Common myeloid progenitor, CD34-positive (primary cell): ENCODE data around the gene LIPN. TPM values are rescaled to one million over a fixed set of nuclear protein-coding genes. Genes with fewer than 3 reads are reported as not detected.

Experiments used
- CTCF ChIA-PET: fragments of 350-600 bp; sonication (Branson Sonifier 250); formaldehyde crosslinking; loops from one replicate; lab custom pipeline; 2021; ENCODE audit warnings: antibody characterized with exemption; lab: Charles Lee
- POLR2A ChIA-PET: fragments of 350-600 bp; sonication (Branson Sonifier 250); formaldehyde crosslinking; loops from one replicate; lab custom pipeline; 2021; ENCODE audit warnings: antibody characterized with exemption; lab: Charles Lee
- DNase-seq, 3 donors: peaks; one replicate each; pipeline versions ENCODE4 v3.0.0 to v3.0.0-alpha.2; 2013
- H3K27ac ChIP-seq, 2 experiments: 1 replicate in 1 of 2; 2 replicates in 1 of 2; pipeline ENCODE4 v1.7.0; 2013; ENCODE audit warnings: inconsistent platforms in 2 of 2, low read length in 2 of 2, mild to moderate bottlenecking in 2 of 2, low read depth in 1 of 2, moderate library complexity in 1 of 2; ENCODE audit not compliant: severe bottlenecking in 2 of 2, insufficient read depth in 1 of 2, poor library complexity in 1 of 2
- H3K27me3 ChIP-seq, 5 experiments: replicated peaks in 2 of 5; 1 replicate in 3 of 5; 2 replicates in 2 of 5; pipeline versions ENCODE4 v1.6.1 to v1.7.0; 2013; ENCODE audit warnings: low read length in 4 of 5, mild to moderate bottlenecking in 2 of 5, moderate library complexity in 2 of 5, inconsistent platforms in 1 of 5; ENCODE audit not compliant: insufficient read depth in 5 of 5, control insufficient read depth in 4 of 5
- H3K36me3 ChIP-seq, 4 experiments: 1 replicate in 2 of 4; 2 replicates in 2 of 4; pipeline versions ENCODE4 v1.6.1 to v1.7.0; 2013; ENCODE audit warnings: low read length in 3 of 4, control low read depth in 1 of 4, mild to moderate bottlenecking in 1 of 4; ENCODE audit not compliant: control insufficient read depth in 4 of 4, insufficient read depth in 4 of 4
- H3K4me1 ChIP-seq, 4 experiments: 1 replicate in 3 of 4; 2 replicates in 1 of 4; pipeline versions ENCODE4 v1.6.1 to v1.7.1; 2013; ENCODE audit warnings: low read length in 3 of 4, mild to moderate bottlenecking in 3 of 4, control low read depth in 1 of 4, inconsistent platforms in 1 of 4, moderate library complexity in 1 of 4; ENCODE audit not compliant: control insufficient read depth in 4 of 4, insufficient read depth in 4 of 4; ENCODE audit errors: control extremely low read depth in 1 of 4
- H3K4me3 ChIP-seq, 7 experiments: 1 replicate in 4 of 7; 2 replicates in 3 of 7; pipeline versions ENCODE4 v1.5.1 to v1.7.0; 2013; ENCODE audit warnings: mild to moderate bottlenecking in 7 of 7, low read length in 6 of 7, moderate library complexity in 6 of 7, inconsistent platforms in 2 of 7, low read depth in 2 of 7, control low read depth in 1 of 7; ENCODE audit not compliant: insufficient read depth in 4 of 7, control insufficient read depth in 1 of 7; ENCODE audit errors: extremely low read depth in 1 of 7
- H3K9me3 ChIP-seq, 5 experiments: 1 replicate in 4 of 5; 2 replicates in 1 of 5; pipeline versions ENCODE4 v1.6.1 to v1.7.1; 2013; ENCODE audit warnings: low read length in 4 of 5, mild to moderate bottlenecking in 2 of 5, inconsistent platforms in 1 of 5, low read depth in 1 of 5, moderate library complexity in 1 of 5; ENCODE audit not compliant: control insufficient read depth in 4 of 5, insufficient read depth in 2 of 5; ENCODE audit errors: control extremely low read depth in 1 of 5
- WGBS: methylation state at CpG from one replicate; pipeline ENCODE4 v1.1.5; 2013; ENCODE audit not compliant: insufficient coverage; 5-methylcytosine and 5-hydroxymethylcytosine counted together
- polyA plus RNA-seq: library from polyadenylated mRNA; unstranded; fragments of 120-200 nt; gene quantifications from one replicate; pipeline ENCODE4 v1.2.1, GENCODE V29; 2013

LIPN gene
- 0.13 TPM for polyA plus RNA-seq

GRCh38 chr10:88759366-88760101 lies at the start of gene LIPN:
LIPN (plus strand) TSS chr10:88760020; CDS start chr10:88761406, 1,386 bp downstream.
- peaks cover 0 to 4% (median 2%) of the 10 kb centered on the region in 4 experiments for H3K4me1 ChIP-seq
- H3K27ac ChIP-seq, result no peak within 1 kb of the TSS
- no peaks in the 10 kb centered on the region for H3K27me3 ChIP-seq
- CTCF ChIA-PET, result interaction anchor here (0.9 to 1.1 kb wide), 2 partner anchors 30 to 50 kb away, joined by 3 read pairs; no protein-coding TSS in a partner anchor
- WGBS, result 76% methylated on average over 6 of the region's 7 CpGs
- H3K36me3 ChIP-seq, result no peaks in the 10 kb centered on the region
- POLR2A ChIA-PET, result no interaction called here
- H3K4me3 ChIP-seq, result no peak within 1 kb of the TSS
- H3K9me3 ChIP-seq, result no peaks in the 10 kb centered on the region
- DNase-seq, result peak in 2 of 3 donors; percentile 57 to 65

- CTCF ChIA-PET, result no interaction called here
- POLR2A ChIA-PET, result no interaction called here
These were observed 44.3 kb upstream of the LIPN start for GRCh38 chr10:88715517-88715916.

GRCh38 chr10:88721392-88721791 lies 38.4 kb upstream of the LIPN start:
- CTCF ChIA-PET, result interaction anchor here (1.0 kb wide), 1 partner anchor 12 kb away, joined by 3 read pairs; no protein-coding TSS in a partner anchor

More at GRCh38 chr10:88715517-88715916, 44.3 kb upstream of the LIPN start:
- DNase-seq, result no peak
- Histone ChIP-seq H3K4me1 (no peaks in the 10 kb centered on the region), H3K27me3 (no peaks in the 10 kb centered on the region), H3K9me3 (no peaks in the 10 kb centered on the region), H3K4me3 (no peak overlapping the region), H3K36me3 (no peaks in the 10 kb centered on the region), H3K27ac (no peak overlapping the region)
- WGBS, result no CpG with 5 or more reads among the region's 1 CpG

GRCh38 chr10:88725798-88726197 lies 34.0 kb upstream of the LIPN start:
- H3K27ac ChIP-seq, result peak overlapping the region in 1 of 2 experiments; percentile 51
- H3K9me3 ChIP-seq, result no peaks in the 10 kb centered on the region
- no peaks in the 10 kb centered on the region for H3K27me3 ChIP-seq
- ChIA-PET CTCF (interaction anchor here (0.6 to 1.7 kb wide), 4 partner anchors 9 to 98 kb away, joined by 3 to 7 read pairs (median 4); no protein-coding TSS in a partner anchor), POLR2A (no interaction called here)
- no peaks in the 10 kb centered on the region for H3K36me3 ChIP-seq
- H3K4me1 ChIP-seq, result peaks cover 4 to 25% (median 14%) of the 10 kb centered on the region in 4 experiments
- 0% methylated on average over 1 of the region's 1 CpG for WGBS
- peak overlapping the region in 3 of 7 experiments; percentile 1 to 39 (median 33) for H3K4me3 ChIP-seq
- DNase-seq, result peak; percentile 44 to 79 (median 66)

More at GRCh38 chr10:88721392-88721791, 38.4 kb upstream of the LIPN start:
- POLR2A ChIA-PET, result no interaction called here
- Histone ChIP-seq H3K36me3 (no peaks in the 10 kb centered on the region), H3K4me1 (peaks cover 4 to 16% (median 11%) of the 10 kb centered on the region in 4 experiments), H3K27ac (no peak overlapping the region), H3K27me3 (no peaks in the 10 kb centered on the region), H3K9me3 (no peaks in the 10 kb centered on the region), H3K4me3 (no peak overlapping the region)
- 100% methylated on average over 1 of the region's 4 CpGs for WGBS
- no peak for DNase-seq

- CTCF ChIA-PET, result interaction anchor here (0.6 to 2.7 kb wide), 9 partner anchors 10 to 205 kb away, joined by 3 to 10 read pairs (median 3); partner anchors contain the start of gene LIPK
- WGBS, result 93% methylated on average over 30 of the region's 30 CpGs
- H3K4me1 ChIP-seq, result peaks cover 4 to 33% (median 19%) of the 10 kb centered on the region in 4 experiments
- no peak overlapping the region for H3K4me3 ChIP-seq
- H3K9me3 ChIP-seq, result no peaks in the 10 kb centered on the region
- peak in 2 of 3 donors; percentile 29 to 37 for DNase-seq
- H3K27ac ChIP-seq, result no peak overlapping the region
- H3K27me3 ChIP-seq, result no peaks in the 10 kb centered on the region
- no peaks in the 10 kb centered on the region for H3K36me3 ChIP-seq
- POLR2A ChIA-PET, result no interaction called here
These were observed 31.6 kb upstream of the LIPN start for GRCh38 chr10:88728107-88728763.

GRCh38 chr10:88730864-88731263 lies 29.0 kb upstream of the LIPN start:
- H3K4me1 ChIP-seq, result peaks cover 0 to 23% (median 15%) of the 10 kb centered on the region in 4 experiments
- H3K27me3 ChIP-seq, result no peaks in the 10 kb centered on the region
- ChIA-PET POLR2A (no interaction called here), CTCF (interaction anchor here (2.1 kb wide), 1 partner anchor 12 kb away, joined by 5 read pairs; no protein-coding TSS in a partner anchor)
- peak overlapping the region in 1 of 7 experiments; percentile 39 for H3K4me3 ChIP-seq
- no CpG with 5 or more reads among the region's 4 CpGs for WGBS
- H3K9me3 ChIP-seq, result no peaks in the 10 kb centered on the region
- no peak overlapping the region for H3K27ac ChIP-seq
- no peaks in the 10 kb centered on the region for H3K36me3 ChIP-seq
- peak in 2 of 3 donors; percentile 19 to 49 for DNase-seq
